Activated CD4-positive, CD25-positive, alpha-beta regulatory T cell treated with anti-CD3 and anti-CD28 coated beads, Interleukin-2, amount 50 U/mL, for 24 hours (primary cell): ENCODE data around the gene KRTAP12-4.
"Not testable (repeated sequence)": the region's sequence is repeated elsewhere in the genome, so short reads cannot be mapped to it uniquely, and the experiment has no call there.

Source experiments
- ATAC-seq, 2 donors: fragments of 150-1000 bp; cut with Tn5 transposase; one replicate each; pipeline ENCODE4 v1.10.0; 2021; ENCODE audit warnings: mild to moderate bottlenecking in 1 of 2, moderate library complexity in 1 of 2

Gene KRTAP12-4

DNA sequence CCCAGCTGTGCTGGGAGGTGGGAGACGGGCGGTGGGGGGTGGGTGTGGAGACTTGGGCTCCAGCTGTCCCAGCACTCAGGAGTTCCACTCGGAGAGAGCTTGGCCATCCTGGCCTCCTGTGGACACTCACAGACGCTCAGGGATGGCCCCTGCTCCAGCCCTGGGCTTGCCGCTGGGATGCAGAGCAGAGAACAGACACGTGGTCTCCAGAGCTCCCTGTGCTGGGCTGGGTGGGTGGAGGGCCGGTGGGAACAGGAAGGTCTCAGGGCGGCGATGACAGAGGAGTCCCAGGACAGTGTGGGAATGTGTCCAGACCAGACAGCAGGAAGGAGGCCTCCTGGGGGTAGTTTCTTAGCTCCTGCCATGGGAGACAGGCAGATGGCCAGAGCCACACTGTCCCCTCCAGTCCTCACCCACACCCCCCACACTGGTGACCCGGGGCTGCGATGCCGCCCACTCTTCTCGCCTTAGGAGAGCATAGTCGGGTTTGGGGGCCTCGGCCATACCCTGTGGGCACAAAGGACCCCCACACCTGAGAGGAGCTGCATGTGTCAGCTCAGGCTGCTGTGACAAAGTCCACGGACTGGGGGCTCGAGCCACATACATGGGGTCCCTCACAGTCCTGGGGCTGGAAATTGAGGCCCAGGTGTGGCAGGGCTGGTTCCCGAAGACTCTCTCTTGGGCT, 25.6 kb downstream of the KRTAP12-4 start:
- no peak for ATAC-seq

DNA sequence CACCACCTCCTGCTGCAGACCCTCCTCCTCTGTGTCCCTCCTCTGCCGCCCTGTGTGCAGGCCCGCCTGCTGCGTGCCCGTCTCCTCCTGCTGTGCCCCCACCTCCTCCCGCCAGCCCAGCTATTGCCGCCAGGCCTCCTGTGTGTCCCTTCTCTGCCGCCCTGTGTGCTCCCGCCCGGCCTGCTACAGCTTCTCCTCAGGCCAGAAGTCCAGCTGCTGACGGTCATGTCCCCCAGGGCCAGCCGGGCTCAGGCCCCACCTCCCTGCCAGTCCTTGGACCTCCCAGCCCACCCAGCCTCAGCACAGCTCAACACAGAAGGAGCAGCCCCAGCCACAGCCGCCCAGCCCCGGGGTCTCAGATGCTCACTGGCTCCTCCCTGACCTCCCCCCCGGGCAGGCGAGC, 26.6 kb downstream of the KRTAP12-4 start:
- ATAC-seq: not testable (repeated sequence)

DNA sequence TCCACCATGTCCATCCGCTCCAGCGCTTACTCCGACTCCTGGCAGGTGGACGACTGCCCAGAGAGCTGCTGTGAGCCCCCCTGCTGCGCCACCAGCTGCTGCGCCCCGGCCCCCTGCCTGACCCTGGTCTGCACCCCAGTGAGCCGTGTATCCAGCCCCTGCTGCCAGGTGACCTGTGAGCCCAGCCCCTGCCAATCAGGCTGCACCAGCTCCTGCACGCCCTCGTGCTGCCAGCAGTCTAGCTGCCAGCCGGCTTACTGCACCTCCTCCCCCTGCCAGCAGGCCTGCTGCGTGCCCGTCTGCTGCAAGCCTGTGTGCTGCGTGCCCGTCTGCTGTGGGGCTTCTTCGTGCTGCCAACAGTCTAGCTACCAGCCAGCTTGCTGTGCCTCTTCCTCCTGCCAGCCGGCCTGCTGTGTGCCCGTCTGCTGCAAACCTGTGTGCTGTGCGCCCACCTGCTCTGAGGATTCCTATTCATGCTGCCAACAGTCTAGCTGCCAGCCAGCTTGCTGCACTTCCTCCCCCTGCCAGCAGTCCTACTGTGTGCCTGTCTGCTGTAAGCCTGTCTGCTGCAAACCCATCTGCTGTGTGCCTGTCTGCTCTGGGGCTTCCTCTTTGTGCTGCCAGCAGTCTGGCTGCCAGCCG, 27.2 kb downstream of the KRTAP12-4 start:
- not testable (repeated sequence) for ATAC-seq

DNA sequence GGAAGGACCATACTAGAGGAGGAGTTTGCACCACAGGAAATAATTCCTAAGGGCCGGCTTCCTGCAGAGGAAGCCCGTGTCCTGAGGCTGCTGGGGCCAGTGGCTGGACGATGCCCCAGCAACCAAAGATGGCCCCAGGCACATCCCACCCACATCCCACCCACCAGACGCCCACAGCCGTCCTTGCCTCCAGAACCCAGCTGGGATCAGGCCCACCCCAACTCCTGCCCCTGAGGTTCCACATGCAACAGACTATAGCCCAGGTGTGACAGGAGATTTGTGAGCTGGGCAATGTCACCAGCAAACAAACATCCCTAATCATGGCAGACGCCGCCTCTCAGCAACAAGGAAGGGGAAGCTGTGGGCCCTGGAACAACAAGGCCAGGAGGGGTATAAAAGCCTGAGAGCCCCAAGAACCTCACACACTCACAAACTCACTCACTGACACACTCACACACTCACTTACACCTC, 27.8 kb downstream of the KRTAP12-4 start, which contains the start of gene KRTAP10-9:
KRTAP10-9 (plus strand) TSS at position 421 of the 471 bp plus-strand sequence. CDS start 79 bp downstream, outside the sequence.
- ATAC-seq: no peak

DNA sequence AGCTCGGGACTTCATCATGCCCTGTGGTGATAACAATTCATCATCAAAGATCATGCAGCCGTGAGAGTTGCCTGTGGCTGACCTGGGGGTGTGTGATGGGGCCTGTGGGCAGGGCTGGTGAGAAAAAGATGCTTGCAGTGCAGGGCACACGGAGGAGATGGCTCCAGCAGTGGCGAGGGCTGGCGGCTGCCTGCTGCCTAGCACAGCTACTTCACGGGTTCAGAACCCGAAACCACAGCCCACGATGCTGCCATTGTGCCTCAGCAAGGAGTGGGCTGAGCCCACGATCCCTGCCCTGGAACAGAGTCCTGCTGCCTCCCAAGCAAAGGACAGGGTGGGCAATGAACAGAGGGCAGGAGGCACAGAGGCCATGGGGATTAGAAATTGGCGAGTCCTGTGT, 28.2 kb downstream of the KRTAP12-4 start:
- no peak for ATAC-seq

DNA sequence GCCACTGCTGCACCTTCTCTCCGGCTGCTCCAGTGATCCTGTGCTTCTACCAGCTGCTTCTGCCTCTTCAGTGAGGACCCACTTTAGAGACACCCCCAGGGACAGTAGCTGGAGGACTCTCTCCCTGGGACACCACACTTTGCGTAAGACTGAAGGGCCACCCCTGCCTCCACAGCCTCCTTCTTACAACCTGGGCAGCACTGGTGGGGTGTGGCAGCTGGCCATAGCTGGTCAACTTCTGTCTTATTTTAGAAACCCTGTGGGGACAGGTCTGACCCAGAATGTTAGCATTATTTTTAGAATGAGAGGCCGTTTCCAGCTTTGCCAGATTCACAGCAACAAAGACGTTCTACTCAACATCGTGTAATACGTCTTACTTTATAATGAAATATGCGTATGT, 28.7 kb downstream of the KRTAP12-4 start:
- ATAC-seq: no peak

DNA sequence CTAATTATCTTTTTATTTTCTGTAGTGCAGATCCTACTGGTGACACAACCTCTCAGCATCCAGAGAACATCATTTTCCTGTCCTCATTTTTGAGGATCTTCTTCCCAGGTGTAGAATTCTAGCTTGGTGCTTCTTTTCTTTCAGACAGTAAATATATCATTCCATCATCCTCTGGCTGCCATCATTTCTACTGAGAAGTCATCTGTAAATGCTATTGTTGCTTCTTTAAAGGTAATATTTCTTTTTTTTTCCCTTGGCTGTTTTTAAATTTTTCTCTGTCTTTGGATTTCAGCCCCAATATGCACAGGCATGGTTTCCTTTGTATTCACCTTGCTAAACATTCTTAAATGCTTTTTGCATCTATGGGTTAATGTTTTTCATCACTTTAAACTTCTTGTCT, 30.9 kb downstream of the KRTAP12-4 start:
- ATAC-seq: no peak

DNA sequence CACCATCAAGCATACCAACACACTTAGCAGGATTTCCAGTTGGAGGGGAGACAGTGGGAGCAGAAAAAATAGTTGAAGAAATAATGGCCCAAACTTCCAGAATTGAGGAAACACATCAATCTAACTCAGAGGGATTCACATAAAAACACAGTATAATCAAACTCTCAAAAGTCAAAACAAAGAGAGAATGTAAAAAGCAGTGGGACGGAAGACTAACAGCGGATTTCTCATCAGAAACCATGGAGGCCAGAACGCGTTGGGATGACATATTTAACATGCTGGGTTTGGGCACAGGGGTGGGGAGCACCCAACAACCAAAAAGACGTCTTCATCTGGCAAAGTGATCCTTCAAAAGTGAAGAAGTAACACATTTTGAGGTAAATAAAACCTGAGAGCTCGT, 34.6 kb downstream of the KRTAP12-4 start:
- no peak for ATAC-seq

DNA sequence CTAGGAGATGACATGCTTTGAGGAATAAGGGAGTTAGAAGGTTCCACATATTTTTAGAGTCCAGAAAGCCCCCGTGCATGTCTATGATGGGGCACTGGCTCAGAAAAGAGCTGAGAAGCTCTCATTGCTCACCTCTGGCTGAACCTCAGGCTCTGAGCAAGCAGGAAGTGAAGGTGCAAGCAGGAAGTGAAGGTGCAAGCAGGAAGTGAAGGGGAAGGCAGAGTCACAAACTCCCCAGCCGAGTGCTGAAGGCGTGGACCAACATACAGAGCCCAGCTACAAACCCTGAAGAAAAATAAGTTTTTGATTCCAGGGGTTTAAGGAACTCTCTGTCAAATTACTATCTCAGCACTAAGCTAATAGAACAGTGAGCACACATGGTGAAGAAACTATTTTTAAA, 35.5 kb downstream of the KRTAP12-4 start:
- peak; percentile 98 to 100 for ATAC-seq

DNA sequence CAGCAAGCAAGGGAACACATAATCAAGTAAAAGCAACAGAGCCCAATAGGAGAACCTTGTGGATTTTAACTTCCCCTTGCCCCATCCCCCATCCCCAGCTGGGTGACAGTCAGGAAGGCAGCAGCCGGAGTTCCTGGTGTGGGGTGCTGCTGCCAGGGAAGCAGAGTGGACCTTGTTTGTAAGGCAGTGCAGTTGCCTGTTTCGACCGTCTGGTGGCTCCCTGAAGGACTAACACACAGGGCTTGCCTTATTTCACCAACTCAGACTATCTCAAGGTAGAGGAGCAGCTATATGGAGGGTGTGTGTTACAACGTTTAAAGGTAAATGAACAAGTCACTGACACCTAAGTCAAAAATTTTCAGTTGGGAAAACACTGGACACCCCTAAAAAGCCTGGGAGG, 36.0 kb downstream of the KRTAP12-4 start:
- ATAC-seq: peak; percentile 17 to 31

DNA sequence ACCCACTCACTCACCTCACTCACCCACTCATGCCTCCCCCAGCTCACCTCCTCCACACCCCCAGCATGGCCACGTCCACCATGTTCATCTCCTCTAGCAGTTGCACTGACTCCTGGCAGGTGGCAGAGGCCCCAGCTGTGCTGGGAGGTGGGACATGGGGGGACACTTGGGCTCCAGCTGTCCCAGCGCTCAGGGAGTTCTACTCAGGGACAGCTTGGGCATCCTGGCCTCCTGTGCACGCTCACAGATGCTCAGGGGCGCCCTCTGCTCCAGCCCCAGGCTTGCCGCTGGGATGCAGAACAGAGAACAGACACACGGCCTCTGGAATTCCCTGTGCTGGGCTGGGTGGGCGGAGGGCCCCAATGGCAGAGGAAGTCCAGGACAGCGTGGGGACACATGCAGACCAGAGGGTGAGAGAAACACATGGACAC, 37.4 kb downstream of the KRTAP12-4 start:
- no peak for ATAC-seq

DNA sequence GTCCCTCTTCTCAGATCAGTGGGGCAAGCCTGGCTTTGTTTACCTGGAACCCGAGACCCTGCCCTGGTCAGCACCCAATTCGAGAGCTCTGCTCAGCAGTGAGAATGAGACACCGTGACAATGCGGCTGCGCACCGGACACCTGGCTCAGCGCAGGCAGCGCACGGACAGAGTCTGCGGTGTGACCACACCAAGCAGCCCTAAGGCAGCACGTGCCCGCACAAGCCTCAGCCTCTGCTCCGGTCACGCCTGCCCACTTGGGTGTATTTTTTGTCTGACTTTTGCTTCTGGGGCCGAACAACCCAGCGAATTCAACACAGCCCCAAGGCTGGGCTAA, 37.9 kb downstream of the KRTAP12-4 start:
- no peak for ATAC-seq

DNA sequence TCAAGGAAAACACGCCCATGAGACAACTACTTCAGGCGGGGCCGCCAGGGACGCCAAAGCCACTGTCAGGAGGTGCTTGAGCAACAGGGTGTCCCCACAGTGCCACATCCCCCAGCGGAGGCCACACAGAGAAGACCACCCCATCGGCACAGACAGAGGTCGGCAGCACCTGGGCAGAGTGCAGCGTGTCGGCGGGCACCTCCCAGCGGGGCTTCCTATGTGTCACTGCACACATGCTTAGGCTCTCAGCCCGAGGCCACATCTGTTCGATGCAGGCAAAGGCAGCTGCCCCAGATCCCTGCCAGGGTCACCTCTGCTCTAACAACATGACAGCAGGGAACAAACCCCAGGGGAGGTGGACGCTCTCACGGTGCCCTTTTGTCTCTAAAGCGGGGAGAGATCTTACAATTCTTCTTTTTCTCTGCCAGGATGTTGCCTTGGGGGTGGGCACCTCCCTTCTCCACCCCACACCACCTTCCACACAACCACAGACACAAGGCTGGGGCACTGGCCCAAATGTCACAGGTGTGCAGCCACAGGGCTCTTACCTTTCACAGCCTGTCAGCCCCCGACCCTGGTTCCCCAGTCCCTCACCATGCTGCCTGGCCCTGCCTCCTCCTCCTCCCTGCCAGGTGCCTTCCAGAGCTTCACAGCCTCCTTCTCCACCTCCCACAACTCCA, 38.4 kb downstream of the KRTAP12-4 start:
- ATAC-seq: no peak

DNA sequence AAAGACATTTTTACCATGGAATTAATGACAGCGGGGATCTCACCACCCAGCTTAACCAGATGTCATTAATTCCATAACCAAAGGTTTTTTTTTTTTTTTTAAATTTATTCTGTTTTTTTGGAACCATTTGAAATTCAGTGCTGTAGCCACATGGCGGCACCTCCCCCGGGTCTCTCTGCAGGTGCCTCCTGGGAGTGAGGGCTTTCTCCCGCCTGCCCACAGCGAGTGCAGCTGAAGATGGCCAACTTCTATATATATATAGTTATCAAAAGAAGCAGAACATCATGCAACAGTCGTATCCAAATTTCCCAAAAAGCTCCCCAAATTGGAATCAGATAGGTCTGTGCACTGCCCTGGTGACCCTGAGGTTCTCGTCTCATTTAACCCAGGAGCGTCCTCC, 39.0 kb downstream of the KRTAP12-4 start:
- no peak for ATAC-seq

DNA sequence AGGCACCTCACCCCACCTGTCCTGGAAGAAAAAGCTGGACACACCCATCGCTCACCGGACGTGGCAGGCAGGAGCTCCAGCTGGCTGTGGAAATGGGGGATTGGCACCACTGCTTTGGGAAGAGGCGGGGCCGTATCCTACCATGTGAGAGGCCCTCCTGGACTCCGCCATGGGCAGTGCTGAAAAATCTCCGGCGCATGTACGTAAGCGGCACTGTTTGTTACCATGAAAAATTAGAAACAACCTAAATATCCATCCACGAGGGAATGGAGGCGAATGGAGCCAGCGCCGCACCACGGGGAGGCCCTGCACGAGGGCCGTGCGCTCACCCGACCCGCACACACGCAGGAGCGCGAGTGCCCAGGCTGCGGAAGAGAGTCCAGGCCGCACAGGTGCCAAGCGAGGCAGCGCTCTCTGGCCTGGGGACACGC, 39.5 kb downstream of the KRTAP12-4 start:
- ATAC-seq: no peak

DNA sequence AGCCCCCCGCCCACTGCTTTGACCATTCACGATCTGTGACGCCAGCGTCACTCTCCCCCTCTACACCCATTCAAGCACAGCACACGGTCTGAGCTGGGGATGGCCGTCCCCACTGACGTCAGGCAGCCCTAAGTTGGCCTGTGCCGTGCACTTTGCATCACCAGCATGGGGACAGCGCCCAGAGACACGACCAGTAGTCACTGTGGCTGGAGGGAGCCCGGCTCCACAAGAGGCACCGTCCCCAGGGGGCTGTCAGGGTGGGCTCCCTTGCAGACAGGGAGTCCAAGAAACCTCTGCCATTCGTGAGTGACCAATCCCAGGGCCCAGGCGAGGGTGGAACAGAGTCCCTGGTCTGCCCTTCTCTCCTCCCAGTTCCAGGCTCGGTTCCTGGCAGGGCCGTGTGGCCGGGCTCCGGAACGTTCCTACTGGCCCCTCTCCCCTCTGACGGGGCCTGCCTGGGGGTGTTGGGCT, 40.3 kb downstream of the KRTAP12-4 start:
- no peak for ATAC-seq

DNA sequence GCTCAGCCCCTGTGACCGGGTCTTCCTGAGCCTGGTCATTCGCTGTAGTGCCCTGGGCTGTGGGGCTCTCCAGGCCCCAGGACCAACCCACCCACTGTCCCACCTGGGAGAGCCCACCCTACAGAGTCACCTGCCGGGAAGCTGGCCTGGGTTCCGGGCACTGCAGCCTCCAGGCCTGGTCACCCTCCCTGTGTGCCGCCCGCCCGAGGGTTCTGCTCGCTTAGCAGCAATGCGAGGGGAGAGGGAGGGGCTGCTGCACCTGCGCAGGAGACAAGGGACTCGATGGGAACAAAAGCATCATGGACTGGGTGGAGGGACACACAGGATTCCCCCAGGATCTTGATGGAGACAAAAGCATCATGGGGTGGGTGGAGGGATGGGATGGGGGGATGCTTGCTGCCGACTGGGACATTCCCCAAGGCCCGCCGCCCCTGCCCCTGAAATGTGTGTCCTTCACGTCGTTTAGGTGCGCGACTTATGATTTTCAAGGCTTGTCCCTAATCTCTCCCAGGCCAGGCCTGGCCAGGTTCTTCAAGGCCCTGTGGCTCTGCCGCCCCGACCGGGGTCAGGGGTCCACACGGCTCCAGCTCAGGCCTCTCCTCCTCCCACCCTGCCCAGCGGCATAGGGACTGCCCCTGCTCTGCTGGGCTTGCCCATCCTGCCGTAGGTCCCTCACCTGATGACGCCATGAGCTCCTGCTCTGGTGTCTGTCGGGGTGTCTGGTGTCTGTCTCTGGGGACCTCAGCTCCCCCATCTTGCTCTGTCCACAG, 40.9 kb downstream of the KRTAP12-4 start:
- no peak for ATAC-seq

DNA sequence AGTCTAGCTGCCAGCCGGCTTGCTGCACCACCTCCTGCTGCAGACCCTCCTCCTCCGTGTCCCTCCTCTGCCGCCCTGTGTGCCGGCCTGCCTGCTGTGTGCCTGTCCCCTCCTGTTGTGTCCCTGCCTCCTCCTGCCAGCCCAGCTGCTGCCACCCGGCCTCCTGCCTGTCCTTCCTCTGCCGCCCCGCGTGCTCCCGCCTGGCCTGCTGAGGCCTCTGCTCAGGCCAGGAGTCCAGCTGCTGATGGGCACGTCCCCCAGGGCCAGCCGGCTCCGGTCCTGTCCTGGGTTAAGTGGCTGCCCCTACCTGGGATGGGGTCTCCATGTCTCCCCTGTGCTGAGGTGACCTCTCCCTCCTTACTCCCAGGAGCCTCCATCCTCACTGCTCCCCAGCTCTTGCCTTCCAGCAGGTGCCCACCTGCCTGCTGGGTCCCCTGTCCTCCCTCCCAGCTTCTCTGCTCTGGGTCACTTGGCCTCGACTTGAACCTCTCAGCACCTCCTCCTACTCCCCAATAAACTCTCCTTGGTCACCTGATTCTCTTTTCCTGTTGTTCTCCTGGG, 41.7 kb downstream of the KRTAP12-4 start:
- no peak for ATAC-seq

DNA sequence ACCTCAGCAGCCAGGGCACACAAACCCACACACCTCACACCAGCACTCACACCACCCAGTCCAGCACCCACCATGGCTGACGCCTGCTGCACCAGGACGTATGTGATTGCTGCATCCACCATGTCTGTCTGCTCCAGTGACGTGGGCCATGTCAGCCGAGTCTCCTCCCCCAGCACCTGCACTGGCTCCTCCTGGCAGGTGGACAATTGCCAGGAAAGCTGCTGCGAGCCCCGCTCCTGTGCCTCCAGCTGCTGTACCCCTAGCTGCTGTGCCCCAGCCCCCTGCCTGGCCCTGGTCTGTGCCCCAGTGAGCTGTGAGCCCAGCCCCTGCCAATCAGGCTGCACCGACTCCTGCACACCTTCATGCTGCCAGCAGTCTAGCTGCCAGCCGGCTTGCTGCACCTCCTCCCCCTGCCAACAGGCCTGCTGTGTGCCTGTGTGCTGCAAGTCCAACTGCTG, 42.4 kb downstream of the KRTAP12-4 start, which contains the start of gene KRTAP10-8:
KRTAP10-8 (plus strand) TSS at position 51 of the 458 bp plus-strand sequence; CDS start at position 73, 22 bp downstream.
- ATAC-seq: no peak

DNA sequence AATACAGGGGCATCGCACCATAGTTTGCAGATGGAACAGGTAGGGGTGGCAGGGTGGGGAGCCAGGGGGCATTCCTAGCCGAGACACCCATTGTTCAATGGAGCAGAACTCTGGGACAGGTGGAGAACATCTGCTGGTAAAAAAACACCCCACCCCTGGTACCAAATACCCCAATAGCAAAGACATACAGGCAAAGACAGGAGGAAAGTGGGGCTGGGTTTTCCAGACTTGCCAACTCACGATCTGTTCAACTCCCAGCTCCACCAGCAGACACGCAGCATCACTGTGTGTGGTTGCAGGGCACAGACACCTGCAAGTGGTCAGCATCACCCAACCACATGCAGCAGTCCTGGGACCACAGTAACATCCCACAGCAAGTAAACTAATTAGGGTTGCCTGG, 42.9 kb downstream of the KRTAP12-4 start:
- no peak for ATAC-seq

DNA sequence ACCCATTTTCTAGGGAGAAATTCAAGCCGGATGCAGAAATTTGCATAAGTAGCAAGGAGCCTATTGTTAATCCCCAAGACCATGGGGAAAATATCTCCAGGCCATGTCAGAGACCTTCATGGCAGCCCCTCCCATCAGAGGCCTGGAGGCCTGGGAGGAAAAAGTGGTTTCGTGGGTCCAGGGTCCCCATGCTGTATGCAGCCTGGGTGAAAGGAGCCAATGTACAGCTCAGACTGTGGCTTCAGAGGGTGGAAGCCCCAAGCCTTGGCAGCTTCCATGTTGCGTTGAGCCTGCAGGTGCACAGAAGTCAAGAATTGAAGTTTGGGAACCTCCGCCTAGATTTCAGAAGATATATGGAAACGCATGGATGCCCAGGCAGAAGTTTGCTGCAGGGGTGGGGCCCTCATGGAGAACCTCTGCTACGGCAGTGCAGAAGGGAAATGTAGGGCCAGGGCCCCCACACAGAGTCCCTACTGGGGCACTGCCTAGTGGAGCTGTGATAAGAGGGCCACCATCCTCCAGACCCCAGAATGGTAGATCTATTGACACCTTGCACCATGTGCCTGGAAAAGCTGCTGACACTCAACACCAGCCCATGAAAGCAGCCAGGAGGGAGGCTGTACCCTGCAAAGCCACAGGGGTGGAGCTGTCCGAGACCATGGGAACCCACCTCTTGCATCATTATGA, 44.2 kb downstream of the KRTAP12-4 start:
- not testable (repeated sequence) for ATAC-seq

DNA sequence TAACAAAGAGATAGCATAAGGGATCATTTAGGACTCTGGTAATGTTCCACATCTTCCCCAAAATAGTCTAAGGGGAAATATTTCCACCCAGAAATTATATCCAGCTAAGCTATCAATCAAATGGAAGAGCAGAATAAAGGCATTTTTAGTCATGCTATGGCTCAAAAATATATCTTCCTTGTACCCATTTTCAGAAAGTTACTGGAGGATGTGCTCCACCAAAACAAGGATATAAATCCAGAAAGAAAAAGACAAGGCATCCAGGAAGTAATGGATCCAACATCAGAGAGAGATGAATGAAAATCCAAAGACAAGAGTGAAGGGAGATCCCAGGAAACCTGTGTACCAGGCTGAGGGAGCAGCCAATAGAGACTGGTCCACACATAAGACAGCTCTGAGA, 45.3 kb downstream of the KRTAP12-4 start:
- ATAC-seq: no peak
